GM19035 (cell line): Measurements from ENCODE around the gene PARN.
A peak's percentile ranks its signal among the peaks of the same experiment; 100 is the strongest.

Source experiments
- ATAC-seq: cut with Tn5 transposase; IDR thresholded peaks from one replicate; pipeline ENCODE4 v1.9.1; 2021; ENCODE audit not compliant: unreplicated experiment

The PARN gene

GRCh38 chr16:14530046-14530445, 100.0 kb downstream of the PARN start:
- ATAC-seq: no peak

GRCh38 chr16:14529010-14529669, 100.9 kb downstream of the PARN start:
- no peak for ATAC-seq

GRCh38 chr16:14528306-14528705, 101.8 kb downstream of the PARN start:
- ATAC-seq: no peak

- no peak for ATAC-seq
Measured at GRCh38 chr16:14527411-14528044, 102.5 kb downstream of the PARN start.

- ATAC-seq: no peak
Measured at GRCh38 chr16:14525596-14525995, 104.5 kb downstream of the PARN start.

GRCh38 chr16:14524979-14525378, 105.1 kb downstream of the PARN start:
- no peak for ATAC-seq

- no peak for ATAC-seq
Measured at GRCh38 chr16:14523632-14524031, 106.4 kb downstream of the PARN start.

GRCh38 chr16:14522671-14523070, 107.4 kb downstream of the PARN start:
- no peak for ATAC-seq

- ATAC-seq: no peak
Measured at GRCh38 chr16:14520753-14521152, 109.3 kb downstream of the PARN start.

GRCh38 chr16:14514967-14515366, 115.1 kb downstream of the PARN start:
- no peak for ATAC-seq

- ATAC-seq: no peak
Measured at GRCh38 chr16:14513389-14514107, 116.5 kb downstream of the PARN start.

GRCh38 chr16:14511800-14512135, 118.3 kb downstream of the PARN start:
- no peak for ATAC-seq

GRCh38 chr16:14510939-14511799, 118.9 kb downstream of the PARN start:
- ATAC-seq: no peak

GRCh38 chr16:14510581-14510938, 119.5 kb downstream of the PARN start:
- ATAC-seq: no peak

- ATAC-seq: no peak
Measured at GRCh38 chr16:14509675-14510132, 120.4 kb downstream of the PARN start.

GRCh38 chr16:14509055-14509454, 121.0 kb downstream of the PARN start:
- no peak for ATAC-seq

GRCh38 chr16:14505846-14506245, 124.2 kb downstream of the PARN start:
- ATAC-seq: no peak

- ATAC-seq: peak; percentile 82
Measured at GRCh38 chr16:14502932-14503741, 126.9 kb downstream of the PARN start.

- no peak for ATAC-seq
Measured at GRCh38 chr16:14502256-14502875, 127.7 kb downstream of the PARN start.
